Spleen (tissue), 7 donors: ENCODE results near the gene RAB40B.

Source experiments
- POLR2A ChIP-seq, 3 donors: fragments of 450-650 bp; IDR thresholded peaks; one replicate each; pipeline ENCODE4 v1.5.1; 2017; ENCODE audit warnings: antibody characterized with exemption in 3 of 3, mild to moderate bottlenecking in 1 of 3
- TF ChIP-seq, protein P1 (sequence below), 11 experiments: fragments of 200-600 bp in 7 of 11; fragments of 450-650 bp in 4 of 11; sonication (generic) in 4 of 11; IDR thresholded peaks in 8 of 11; conservative IDR thresholded peaks in 3 of 11; 1 replicate in 7 of 11; 2 replicates in 4 of 11; pipeline versions ENCODE4 v1.4.0 to v1.8.0; 2016 to 2021; ENCODE audit warnings: antibody characterized with exemption in 11 of 11, inconsistent platforms in 4 of 11, mild to moderate bottlenecking in 1 of 11
- donor health status: DM: no; HTN: no; CAD: no; lungs with moderate emphysema.
- donor health status: DM: no; HTN: no; CAD: no.
- donor health status: DM: no; HTN: no; CAD: no.

GRCh38 chr17:82658796-82659452, 39.6 kb downstream of the RAB40B start:
- TF ChIP-seq, protein P1, sequence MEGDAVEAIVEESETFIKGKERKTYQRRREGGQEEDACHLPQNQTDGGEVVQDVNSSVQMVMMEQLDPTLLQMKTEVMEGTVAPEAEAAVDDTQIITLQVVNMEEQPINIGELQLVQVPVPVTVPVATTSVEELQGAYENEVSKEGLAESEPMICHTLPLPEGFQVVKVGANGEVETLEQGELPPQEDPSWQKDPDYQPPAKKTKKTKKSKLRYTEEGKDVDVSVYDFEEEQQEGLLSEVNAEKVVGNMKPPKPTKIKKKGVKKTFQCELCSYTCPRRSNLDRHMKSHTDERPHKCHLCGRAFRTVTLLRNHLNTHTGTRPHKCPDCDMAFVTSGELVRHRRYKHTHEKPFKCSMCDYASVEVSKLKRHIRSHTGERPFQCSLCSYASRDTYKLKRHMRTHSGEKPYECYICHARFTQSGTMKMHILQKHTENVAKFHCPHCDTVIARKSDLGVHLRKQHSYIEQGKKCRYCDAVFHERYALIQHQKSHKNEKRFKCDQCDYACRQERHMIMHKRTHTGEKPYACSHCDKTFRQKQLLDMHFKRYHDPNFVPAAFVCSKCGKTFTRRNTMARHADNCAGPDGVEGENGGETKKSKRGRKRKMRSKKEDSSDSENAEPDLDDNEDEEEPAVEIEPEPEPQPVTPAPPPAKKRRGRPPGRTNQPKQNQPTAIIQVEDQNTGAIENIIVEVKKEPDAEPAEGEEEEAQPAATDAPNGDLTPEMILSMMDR (IDR thresholded peaks at IDR 0.05 in 8 of 11, conservative IDR thresholded peaks at IDR 0.05 in 3 of 11): no peak
- no peak for TF ChIP-seq POLR2A (IDR thresholded peaks at IDR 0.05)
